ENCODE results near the gene TOPBP1.
"Not testable (repeated sequence)": the region's sequence is repeated elsewhere in the genome, so short reads cannot be mapped to it uniquely, and the experiment has no call there.

Gene TOPBP1

DNA sequence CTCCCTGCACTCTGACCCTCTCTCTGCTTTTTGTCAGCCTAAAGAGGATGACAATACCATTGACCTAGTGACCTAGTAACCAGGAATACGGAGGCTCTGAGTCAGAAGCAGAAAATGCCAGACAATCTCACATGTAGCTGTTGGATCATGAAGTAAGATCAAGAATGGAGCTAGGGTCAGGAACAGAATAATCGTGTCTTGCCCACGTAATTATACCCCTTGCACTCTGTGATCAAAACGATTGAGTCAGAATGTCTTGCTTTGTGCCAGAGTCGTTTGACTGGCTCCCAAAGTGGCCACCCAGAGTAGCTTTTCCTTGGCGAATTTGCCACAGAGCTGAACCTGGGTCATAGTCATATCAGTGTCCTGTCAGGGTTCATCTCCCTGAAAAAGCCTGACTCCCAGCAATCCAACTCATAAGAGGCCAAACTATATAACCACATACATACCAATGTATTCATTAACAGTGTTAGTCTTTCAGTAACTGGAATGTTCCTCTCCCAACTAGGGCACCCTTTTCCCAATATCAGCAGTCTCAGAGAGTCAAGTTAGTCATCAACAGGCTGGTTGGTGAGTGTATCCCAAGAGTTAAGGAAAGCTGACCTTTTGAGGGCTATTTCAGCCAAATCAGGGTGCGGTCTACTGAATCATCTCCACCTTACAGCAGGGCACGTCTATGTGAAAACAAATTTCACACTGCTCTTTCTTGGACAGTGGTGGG, 93.3 kb downstream of the TOPBP1 start:
- no peak for DNase-seq

DNA sequence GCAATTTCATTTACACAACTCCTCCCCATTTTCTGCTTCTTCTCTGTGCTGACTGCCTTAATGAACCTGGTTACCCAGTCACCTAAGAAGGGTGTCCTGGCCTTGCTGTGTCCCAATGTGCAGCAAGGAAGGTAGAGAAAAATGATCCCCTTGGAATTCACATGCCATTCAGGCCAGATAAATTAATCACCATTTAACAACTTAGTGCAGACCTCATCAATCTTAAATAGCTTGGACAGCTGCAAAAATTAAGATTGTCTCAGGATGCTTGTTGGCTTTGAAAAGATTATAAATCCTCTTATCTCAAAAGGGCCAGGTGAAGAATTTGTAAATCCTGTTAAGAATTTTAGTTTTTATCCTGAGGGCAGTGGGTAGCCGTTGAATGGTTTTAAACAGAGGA, 97.9 kb downstream of the TOPBP1 start:
- DNase-seq, result no peak

DNA sequence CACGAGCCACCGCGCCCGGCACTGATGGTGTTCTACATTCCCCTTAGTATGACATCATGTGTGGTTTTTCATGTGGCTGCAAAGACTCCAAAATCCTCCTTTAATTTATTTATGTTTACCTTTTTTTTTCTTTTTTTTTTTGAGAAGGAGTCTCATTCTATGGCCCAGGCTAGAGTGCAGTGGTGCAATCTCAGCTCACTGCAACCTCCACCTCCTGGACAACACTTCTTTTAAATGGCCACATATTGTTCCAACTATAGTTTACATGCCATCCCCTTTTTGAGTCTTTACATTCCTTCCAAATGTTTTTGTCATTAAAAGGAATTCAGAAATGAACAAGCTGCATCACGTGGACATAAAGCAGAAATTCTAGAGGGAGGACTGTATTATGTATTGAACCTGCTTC, 98.6 kb downstream of the TOPBP1 start:
- no peak for DNase-seq

DNA sequence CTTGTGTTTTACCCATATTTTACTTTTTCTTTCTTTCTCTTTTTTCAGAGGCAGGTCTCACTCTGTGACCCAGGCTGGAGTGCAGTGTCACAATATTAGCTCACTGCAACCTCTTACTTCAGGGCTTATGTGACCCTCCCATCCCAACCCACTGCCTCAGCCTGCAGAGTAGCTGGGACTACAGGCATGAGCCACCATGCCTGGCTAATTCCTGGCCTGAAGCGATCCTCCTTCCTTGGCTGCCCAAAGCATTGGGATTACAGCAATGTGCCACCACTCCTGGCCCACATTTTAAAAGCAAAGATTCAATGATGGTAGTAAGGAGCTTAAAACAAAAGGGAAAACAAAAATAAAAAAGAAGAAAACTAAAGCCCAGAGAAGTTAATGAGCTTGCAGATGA, 99.4 kb downstream of the TOPBP1 start:
- no peak for DNase-seq

DNA sequence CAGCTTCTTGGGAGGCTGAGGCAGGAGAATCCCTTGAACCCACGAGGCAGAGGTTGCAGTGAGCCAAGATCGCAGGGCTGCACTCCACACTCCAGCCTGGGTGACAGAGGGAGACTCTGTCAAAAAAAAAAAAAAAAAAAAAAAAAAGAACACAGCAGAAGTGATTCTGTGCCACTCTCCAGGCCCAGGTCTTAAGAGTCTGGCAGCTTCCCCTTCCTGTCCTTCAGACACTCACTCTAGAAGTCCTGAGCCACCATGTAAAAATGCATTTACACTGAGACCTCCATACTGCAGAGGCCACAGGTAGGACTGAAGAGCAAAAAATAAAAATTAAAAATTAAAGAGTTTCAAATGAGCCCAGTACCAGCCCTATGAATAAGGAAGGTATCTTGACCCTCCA, 100.1 kb downstream of the TOPBP1 start:
- DNase-seq, result no peak

DNA sequence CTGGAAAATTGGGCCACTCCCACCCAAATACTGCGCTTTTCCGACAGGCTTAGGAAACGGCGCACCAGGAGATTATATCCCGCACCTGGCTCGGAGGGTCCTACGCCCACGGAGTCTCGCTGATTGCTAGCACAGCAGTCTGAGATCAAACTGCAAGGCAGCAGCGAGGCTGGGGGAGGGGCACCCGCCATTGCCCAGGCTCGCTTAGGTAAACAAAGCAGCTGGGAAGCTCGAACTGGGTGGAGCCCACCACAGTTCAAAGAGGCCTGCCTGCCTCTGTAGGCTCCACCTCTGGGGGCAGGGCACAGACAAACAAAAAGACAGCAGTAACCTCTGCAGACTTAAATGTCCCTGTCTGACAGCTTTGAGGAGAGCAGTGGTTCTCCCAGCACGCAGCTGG, 110.2 kb downstream of the TOPBP1 start:
- DNase-seq, result not testable (repeated sequence)
